GM18907 (cell line): ENCODE results near the gene TTLL9.

Experiments
- ATAC-seq: cut with Tn5 transposase; IDR thresholded peaks from one replicate; pipeline ENCODE4 v1.9.1; 2021; ENCODE audit warnings: mild to moderate bottlenecking, moderate library complexity; ENCODE audit not compliant: unreplicated experiment

The TTLL9 gene

DNA sequence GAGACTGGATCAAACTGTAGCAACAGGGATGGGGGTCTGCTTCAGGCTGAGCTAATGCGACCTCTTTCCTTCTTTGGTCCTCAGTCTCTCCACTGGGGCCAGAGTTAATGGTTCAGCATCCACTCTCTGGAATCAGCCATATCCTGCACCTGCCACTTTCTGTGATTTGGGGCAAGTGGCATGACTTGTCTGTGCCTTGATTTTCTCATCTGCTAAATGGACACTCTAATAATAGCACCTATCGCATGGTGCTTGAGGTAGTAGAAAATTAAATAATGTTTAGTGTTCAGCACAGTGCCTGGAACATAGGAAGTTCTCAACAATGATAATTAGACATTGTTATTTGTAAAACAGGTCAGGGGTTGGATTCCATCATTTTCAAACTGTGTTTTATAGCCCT, 103.9 kb downstream of the TTLL9 start:
- no peak for ATAC-seq

DNA sequence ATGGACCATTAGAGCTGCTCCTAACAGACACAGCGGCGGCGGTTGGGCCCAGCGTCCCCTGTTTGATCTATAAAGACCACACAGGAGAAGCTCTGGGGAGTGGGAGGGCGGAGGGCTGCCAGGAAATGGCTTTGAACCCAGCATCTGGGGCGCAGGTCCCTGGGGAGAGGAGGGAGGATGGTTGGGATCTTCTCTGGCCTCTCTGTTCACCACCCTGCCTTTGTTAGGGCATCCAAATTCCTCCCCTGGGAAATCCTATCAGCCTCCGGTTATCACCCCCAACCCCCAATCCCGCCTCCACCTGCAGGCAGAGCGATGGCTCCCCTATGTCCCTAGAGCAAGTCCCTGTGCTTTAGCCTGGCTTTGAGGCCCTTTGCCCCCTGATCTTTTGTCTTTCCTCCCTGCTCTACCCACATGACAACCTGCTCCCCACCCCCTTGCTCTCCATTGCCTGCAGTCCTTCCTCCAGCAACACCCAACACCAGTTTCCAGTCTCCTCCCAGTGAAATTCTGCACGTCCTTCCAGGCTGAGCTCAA, 104.6 kb downstream of the TTLL9 start:
- no peak for ATAC-seq

DNA sequence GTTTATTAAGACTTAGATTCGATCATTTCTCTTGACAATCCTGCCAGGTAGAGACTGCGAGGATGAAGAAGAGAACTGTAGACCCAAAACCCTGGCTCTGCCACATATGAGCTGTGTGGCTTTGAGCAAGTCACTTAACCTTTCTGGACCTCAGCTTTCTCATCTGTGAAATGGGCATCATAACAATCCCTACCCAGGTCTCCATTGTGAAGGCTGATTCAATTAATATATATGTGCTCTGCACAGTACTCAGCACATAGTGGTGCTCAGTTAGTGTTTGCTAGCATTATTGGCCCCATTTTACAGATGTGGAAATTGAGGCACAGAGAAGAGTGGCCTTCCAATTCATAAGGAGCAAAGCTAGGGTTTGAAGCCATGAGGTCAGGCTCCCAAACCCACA, 105.4 kb downstream of the TTLL9 start:
- ATAC-seq = no peak

DNA sequence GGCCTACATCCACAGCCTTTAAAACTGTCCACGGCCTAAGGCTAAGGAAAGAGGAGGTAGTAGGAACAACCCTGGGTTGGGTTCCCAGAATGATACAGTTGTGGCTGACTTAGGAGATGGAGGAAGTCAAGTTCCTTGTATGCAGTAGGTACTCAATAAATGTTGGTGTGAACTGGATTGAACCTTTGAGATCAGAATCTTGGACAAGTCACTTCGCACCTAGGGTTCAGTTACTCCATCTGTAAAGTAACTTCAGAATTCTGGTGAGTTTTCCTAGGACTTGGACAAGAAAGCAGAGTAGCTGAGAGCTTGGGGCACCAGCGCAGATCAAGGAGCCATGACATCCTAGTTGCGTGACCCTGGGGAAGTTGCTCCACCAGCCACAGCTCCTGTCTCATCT, 106.6 kb downstream of the TTLL9 start:
- ATAC-seq = no peak

DNA sequence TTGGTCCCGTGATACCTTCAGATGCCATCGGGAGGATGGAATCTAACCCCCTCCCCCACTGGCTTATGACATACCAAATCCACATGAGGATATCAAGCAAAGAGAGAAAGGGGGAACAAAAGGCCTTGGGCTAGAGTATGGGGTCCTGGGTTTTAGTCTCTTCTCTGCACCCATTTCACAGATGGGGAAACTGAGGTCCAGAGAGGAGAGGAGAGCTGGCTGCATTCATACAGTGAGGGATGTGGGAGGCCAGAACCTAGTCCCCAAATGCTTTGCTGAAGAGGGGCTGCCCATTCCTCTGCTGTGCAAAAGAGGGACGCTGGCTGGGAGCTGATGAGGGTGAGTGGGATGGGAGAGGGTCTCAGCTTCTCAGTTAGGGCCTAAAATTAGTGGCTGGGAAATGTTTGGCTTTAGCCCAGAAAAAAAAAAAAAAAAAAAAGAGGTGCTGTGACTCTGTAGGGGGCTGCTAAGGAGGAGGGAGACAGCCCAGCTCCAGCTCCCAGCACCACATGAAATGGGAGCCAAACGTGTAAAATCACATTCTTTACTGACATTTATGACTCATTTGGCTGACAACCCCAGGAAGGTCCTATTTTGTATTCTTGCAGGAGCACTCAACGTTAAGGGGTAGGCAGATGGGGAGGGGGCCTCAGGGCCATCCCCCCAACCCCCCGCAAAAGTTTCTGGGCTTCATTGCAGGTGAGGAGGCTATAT, 109.4 kb downstream of the TTLL9 start:
- ATAC-seq = no peak

DNA sequence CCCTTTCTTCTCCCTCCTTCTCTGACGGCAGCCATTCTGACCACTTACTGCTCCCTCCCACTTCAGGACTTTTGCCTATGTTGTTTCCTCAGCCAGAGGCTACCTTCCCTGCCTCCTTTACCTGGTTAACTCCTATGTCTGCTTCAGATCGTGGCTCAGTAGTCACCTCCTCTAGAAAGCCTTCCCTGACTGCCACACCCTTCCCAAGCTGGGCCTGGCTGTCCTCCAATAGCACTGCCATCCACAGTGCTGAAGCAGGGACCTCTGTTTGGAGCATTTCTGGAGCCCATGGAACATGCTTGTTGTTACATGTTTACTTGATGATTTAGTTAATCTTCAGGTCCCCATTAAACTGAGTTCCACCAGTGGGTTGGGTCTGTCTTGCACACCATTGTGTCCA, 111.3 kb downstream of the TTLL9 start:
- ATAC-seq = no peak

DNA sequence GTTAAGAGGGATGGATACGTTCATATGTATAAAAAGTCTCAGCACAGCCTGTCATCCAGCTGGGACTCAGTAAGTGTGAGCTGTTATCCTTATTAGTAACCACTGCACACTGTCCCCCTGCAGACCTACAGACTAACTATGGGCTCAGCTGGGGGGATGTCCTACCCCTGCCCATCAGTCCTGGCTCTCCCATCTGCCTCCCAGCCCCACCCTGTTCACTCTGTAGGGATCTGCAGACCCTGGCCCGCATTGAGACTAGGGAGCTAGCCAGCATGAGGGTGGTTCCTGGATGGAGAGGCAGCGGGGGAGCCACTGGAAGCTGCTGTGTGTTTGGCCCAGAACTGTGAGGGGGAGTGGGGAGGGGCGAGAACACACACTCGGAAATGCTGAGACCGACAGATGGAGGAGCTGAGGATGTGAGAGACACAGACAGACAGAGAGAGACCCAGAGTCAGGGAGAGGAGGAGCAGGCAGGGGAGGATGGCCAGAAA, 114.6 kb downstream of the TTLL9 start:
- no peak for ATAC-seq

DNA sequence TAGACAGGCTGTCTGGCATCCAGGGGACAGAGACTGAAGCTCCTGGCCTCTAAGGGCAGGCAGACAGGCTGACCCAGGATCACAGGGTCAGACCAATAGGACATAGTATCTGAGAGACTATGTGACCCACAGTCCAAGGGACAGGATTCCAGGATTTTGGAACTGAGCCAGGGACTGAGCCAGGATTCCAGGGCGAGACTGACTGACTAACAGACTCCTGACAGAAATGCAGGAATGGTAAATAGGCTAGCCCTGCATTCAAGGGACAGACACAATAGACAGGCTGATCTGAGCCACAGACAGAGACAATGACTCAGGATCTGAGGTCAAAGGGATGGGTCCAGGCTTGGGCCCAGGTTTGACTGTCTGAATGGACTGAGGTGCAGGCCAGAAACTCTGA, 117.3 kb downstream of the TTLL9 start:
- no peak for ATAC-seq

DNA sequence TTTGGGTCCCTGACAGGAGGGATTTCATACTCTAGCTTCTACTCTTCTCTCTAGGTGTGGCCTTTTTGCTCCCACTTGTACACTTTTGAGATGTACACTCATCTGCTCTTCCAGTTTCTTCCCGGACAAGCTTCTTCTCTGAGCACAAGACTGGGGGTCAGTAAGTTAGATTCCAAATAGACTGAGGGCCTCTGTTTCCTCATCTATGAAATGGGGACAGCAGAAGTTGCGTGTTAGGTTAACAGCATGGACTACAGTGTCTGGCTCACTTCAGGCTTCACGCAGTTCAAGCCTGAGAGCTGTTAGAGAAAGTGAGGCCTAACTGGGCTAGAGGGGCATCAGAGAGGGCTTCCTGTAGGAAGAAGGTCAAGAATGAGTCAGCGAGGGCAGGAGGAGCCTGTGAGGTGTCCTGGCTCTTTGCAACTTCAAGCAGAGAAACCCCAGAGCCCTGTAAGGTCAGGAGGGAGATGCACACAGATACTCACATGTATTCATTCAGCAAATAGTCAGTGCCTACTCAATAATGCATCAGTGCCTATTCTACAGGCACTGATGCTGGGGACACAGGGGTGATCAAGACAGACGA, 118.1 kb downstream of the TTLL9 start:
- no peak for ATAC-seq

DNA sequence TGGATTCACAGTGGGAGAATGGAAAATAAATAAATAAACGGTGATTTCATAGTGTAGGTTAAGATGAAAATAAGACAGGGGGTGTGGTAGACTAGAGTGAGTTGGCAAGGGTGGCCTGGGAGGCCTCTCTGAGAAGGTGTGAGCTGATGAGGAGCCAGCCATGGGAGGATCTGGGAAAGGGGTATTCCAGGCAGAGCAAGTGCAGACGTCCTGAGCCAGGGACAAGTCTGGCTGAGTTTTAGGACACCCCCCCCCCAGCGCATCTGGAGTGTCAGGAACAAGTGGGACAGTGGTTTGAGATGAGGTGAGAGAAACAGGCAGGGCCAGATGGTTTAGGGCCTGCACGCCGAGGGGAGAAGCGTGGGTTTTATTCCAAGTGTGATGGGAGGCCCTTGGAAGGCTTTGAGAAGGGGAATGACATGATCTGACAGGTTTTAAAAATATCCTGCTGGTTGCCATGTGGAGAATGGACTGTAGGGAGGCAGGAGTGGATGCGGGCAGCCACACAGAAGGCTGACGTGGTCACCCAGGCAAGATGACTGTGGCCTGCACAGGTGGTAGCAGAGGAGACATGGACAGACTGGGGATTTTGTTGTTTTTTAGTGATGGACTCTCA, 118.7 kb downstream of the TTLL9 start:
- no peak for ATAC-seq

DNA sequence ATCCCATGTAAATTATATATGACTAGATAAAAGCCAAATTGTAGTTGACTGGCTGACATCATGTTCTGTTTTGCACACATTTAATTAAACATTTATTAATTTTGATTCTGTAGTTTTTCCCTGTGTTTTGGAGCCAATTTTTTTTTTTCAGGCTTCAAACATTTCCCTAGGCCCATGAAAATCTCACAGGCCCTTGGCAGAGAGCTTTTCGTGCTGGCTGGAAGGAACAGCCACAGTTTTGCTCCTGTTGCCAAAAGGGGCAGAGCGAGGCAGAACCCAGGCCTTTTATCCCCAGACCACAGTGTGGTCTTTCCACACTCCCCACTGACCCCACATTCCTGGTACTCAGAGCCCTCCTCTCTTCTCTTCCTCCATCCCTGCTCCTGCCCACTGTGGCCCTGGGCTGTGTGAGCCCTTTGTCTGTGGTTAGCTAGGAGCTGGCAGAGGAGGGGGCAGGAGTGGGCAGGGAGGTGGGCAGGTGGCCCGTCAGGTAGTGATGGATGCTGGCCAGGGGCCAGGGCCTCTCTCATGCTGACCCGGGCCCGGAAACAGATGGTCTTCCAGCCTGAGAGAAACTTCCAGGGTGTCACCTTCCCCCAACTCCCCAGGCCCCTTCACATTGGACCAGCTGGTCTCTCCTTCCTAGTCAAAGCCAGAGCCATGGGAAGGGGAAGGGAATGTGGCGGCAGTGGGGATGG, 120.4 kb downstream of the TTLL9 start:
- no peak for ATAC-seq

DNA sequence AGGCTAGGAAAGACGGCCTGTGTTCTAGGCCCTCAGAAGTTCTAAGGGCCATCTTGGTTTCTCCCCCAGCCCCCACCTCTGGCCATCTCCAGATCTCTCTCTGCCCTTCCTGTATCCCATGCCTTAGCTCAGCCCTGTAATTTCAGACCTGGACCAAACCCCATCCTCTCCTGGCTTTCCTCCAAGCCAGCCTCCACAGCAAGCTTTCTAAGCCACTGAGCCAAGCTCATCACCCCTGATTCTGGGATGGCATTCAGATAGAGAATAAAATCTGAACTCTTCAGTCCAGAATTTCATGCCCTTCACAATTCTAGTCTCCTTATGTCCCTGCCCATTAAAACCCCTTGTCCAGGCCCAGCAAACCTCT, 120.9 kb downstream of the TTLL9 start:
- ATAC-seq = no peak

DNA sequence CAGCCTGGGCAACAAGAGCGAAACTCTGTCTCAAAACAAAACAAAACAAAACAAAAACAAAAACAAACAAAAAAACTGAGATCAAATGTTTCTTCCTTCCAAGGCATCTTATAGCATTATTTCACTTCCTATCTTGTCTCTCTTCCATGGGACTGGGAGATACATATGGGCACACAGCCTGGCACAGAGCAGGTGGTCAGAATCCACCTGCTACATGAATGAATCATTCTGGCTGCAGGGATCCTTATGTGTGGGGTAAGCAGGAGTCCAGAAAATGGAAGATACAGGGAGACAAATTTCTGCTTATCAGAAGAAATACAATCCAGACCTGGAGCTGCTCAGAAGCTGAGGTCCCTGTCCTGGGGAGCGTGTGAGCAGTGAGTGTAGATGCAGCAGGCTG, 121.7 kb downstream of the TTLL9 start:
- no peak for ATAC-seq
